Embryonic facial prominence (tissue), 1 donor: ENCODE data around the gene APH1B.

Source experiments
- DNase-seq: peaks from one replicate; pipeline ENCODE4 v3.0.0-alpha.2; 2016; ENCODE audit errors: extremely low spot score

Gene APH1B

DNA sequence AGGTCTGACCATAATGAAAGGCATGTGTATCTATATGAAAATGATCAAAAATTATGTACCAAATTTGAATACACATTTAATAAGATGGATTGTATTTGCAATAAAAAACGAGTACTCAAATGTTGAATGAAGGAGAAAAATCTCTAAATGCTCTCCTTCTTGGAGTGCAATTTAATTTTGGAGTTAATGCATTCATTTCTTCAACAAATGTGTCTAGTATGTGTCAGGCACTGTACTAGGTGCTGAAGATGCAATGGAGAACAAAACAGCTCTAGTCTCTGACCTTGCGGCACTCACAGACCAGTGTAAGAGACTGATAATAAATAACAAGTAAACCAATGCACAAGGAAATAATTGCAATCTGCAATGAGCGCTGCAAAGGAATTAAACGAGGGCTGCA, 75.4 kb downstream of the APH1B start:
- DNase-seq, result no peak

DNA sequence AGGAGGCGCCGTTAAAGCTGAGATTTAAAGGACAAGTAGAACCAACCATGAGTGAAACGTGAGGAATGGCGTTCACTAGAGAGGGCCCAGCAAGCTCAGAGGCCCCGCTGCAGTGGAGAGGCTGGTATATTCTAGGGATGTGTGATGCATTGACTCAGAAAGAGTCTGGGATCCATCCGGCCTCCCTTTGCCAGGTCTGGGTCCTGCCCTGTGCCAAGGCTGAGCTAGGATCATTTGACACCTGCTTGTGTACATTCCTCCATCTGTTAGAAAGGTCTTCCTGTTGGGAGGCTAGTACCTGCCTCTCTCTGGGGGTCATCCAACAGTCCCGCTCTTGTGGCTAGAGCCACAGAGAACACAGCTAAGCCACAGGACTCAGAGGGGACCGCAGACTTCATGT, 75.9 kb downstream of the APH1B start:
- DNase-seq, result no peak

DNA sequence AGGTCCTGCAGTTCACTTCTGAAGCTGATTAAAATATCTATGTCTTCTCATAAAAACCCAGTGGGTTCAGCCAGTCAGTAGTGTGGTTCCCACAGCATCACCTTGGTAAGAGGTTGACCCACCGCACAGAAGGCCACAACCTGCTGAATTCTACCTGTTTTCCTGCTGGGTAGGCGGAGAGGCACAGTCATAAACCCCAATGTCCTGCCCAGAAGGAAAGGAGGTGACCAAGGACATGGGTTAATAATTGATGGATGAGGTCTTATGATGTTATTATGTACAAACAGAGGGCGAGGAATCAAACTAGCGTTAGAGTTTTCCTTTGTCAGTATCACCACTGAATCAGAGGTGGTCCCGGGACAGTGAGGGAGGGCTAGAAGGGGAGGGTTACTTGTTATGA, 76.5 kb downstream of the APH1B start:
- no peak for DNase-seq

DNA sequence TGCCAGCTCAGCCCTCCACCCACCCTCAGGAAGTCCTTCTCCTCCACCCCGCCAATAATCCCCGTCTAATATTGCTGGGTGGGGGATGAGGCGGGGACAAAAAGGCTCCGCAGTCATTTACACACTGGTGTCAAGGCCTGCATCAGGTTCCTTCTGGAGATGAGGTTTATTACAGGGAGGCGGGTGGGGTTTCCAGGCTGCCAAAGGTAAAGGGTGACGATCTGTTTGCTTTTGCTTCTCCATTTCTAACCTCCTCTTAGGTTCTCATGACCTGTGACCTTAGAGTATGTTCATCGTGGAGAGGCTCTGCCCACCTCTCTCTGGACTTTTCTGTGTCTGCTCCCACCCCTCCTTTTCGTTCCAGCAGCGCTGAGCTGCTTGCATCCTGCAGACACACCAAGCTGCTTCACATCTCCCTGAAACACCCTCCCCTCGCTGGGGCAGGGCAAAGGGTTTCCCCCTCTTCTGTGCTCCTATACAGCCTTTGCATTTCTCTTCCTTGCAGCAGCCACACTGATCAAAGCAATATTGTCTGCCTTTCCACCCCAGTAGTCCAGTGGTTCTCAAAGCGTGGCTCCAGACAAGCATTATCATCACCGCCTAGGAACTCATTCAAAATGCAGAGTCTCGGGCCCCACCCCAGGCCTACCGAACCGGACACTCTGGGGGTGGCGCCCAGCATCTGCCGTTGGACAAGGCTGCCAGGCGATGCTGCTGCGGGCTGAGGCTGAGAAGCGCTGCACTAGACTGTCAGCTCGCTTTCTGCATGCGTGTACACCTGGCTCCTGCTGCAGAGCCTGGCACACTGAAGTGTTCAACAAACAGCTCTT, 77.6 kb downstream of the APH1B start:
- no peak for DNase-seq

DNA sequence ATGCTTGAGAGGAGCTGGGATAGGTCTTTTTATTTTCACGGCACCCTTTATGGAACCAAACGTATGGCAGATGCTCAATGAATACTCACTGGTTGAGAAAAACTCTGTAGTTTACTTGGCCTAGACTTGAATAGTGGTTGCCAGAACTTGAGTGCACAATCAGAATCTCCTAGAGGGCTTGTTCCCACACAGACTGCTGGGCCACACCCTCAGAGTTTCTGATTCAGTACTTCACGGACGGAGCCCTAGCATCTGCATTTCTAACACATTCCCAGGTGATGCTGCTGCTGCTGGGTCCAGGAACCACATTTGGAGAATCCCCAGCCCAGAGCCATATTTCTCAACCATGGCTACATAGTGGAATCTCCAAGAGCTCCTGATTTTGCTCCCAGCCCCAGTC, 79.7 kb downstream of the APH1B start:
- no peak for DNase-seq

DNA sequence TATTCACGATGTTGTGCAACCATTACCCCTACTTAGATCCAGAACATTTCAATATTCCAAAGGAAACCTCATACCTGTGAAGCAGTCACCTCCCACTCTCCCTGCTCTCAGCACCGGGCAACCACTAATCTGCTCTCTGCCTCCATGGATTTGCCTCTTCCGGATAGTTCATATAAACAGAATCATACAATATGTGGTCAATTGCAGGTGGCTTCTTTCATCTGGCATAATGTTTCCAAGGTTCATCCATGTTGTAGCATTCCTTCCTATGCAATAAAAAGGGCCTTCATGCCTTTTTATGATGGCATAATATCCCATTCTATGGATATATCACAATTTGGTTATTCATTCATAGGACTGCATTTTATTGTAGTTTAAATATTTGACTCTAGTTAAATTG, 80.3 kb downstream of the APH1B start:
- DNase-seq, result no peak

DNA sequence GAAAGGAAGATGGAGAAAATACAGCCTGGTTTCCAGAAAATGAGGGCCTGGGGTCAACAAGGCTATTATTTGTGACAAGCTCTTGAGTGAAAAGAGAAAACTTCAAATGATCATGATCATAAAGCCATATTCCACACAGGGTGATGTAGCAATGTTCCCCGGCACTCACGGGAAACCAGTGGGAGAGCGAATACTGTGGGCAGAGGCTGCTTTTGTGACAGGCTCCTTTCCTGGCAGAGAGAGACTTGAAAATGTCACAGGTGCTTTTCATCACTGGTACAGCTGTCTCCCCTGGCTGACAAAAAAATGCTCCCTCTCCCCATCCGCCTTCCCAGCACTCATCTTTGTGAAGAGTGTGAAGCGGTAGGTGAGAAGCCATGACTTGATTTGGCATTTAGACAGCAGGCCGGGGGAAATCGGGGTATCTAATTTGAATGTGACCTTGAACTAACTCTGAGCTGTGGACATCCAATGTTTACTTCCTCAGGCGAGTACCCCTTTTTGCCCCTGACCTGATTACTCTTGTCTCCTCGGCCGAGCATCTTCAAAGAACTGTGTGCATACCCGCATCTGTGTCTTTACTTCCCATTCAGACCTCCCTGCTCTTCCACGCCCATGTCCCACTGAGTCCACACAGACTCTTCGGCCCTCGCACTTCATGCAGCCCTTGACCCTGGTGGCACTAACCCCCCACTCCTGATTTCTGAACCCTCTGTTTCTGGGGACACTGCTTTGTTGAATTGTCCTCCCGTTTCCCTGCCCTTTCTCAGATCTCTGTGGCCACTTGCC, 81.0 kb downstream of the APH1B start:
- DNase-seq, result no peak
